ENCODE results near the gene RND2.

The RND2 gene

DNA sequence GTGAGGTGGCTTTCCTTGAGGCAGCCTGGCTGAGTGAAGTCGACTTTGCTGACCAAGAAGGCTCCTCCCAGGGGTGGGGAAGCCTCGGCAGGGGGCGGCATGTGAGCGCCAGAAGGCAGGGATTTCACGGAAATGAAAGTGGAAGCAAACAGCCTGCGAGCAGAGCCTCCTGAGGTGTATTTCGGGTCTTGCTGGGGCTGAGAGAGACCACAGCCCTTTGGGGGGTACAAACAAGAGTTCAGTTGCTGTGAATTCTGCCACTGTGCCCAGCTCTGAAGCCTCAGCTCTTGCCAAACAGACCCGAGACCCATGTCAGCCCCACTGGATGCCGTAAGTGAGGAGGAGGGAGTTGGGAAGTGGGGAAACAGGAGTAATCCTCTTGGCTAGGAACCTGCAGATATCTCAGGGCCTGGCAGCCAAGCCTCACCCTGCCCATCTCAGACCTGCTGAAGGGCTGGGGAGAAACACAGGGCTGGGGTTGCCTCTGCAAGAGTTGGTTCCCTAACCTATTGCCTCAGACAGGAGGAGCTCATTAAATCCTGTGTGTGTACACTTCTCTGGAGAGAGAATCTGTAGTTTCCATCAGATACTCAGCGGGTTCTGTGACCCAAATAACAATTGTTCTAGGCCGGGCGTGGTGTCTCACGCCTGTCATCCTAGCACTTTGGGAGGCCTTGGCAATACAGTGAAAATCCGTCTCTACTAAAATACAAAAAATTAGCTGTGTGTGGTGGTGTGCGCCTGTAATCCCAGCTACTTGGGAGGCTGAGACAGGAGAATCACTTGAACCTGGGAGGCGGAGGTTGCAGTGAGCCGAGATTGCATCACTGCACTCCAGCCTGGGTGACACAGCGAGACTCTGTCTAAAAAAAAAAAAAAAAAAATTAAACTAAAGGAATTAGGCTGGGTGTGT is 18.1 kb upstream of the RND2 start, which contains the start of gene IFI35:
TSS of gene IFI35 (plus strand) at position 146 of the 913 bp plus-strand sequence. CDS start at position 310, 164 bp downstream.
- peak; percentile 77 for DNase-seq (ENCODE audit: low read depth)

- no peak for DNase-seq (ENCODE audit: low read depth)
Observed at GRCh38 chr17:43010667-43011308, 14.2 kb upstream of the RND2 start.

GRCh38 chr17:43011728-43012472 is 13.1 kb upstream of the RND2 start:
- DNase-seq (ENCODE audit: low read depth): no peak

- no peak for DNase-seq (ENCODE audit: low read depth)
Observed at GRCh38 chr17:43013296-43013695, 11.7 kb upstream of the RND2 start.

DNA sequence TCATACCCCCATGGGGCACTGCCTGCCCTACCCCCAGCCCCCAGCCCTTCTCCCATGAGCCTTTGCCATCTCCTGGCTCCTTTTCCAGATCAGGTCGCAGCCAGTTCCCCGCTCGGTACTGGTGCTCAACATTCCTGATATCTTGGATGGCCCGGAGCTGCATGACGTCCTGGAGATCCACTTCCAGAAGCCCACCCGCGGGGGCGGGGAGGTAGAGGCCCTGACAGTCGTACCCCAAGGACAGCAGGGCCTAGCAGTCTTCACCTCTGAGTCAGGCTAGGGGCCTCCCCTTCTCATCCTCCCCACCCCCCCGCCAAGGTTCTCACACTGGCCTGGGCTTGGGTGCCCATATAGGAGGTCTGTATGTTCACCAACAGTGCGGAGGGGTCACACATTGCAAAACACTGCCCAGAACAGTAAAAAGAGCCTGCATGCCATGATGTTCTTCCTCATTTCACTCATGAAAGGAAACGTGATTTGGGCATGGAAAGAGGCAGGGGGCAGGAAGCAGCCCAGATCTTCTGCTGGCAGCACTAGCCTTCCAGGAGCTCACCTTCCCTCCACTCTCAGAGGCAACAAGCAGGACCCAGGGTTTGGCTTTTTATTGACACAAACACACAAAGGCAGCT is 10.9 kb upstream of the RND2 start:
- no peak for DNase-seq (ENCODE audit: low read depth)

DNA sequence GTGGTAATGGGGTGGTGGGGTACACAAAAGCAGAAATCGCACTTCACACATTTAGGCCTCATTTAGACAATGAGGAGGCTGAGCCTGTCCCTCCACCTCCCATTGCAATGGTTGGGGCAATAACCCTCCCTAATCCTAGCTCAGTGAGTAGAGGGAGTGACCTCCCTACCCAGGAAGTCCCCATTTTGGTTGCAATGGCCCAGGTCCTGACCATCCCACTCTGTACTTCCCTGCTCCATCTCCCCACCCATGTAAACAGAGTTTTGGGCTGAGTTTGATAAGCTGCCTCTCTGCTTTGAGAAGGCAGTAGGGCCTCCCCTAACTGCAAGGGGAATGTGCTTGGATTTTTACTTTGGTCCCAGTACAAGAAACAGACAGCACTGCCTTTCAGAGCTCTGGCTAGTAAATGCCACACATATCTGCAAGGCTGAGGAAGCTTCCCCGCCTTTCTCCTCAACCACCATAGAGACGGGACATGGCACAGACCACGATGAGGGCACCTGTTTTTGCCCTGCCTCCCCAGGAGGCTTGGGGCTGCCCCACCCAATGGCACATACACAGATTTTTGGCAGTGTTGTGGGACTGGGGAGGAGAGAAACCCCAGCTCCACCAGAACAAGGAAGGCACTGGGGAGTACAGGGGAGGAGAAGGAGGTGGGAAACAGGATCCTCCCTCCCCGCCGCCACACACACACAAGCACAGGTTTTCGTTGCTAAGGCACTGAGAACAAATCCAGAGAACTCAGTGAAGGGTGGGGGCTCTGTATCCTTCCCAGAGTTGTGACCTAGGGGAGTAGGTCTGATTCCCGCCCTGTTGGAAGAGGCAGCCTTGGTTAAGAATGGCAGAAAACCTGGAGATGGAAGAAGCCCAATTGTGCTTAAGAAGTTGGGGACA is 10.1 kb upstream of the RND2 start:
- no peak for DNase-seq (ENCODE audit: low read depth)

GRCh38 chr17:43015579-43015978 is 9.5 kb upstream of the RND2 start:
- no peak for DNase-seq (ENCODE audit: low read depth)

- DNase-seq (ENCODE audit: low read depth): no peak
Observed at GRCh38 chr17:43016216-43016615, 8.8 kb upstream of the RND2 start.

GRCh38 chr17:43018008-43018853 is 6.8 kb upstream of the RND2 start:
- no peak for DNase-seq (ENCODE audit: low read depth)

DNA sequence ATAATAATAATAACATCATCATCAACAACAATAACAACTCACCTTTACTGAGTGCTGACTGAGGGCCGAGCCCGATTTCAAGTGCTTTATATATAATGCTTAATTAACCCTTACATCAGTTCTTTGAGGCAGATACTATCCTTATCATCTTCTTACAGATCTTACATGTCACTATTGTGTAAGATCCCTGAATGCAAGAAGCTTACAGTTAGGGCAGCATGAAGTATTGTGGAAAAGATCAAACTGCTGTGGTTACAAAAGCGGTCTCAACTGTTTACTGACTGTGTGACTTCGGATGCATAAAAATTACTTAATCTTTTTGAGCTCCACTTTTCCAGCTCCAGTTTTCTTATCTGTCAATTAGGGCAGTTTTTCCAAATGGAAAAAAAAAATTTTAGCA is 6.1 kb upstream of the RND2 start:
- no peak for DNase-seq (ENCODE audit: low read depth)

DNA sequence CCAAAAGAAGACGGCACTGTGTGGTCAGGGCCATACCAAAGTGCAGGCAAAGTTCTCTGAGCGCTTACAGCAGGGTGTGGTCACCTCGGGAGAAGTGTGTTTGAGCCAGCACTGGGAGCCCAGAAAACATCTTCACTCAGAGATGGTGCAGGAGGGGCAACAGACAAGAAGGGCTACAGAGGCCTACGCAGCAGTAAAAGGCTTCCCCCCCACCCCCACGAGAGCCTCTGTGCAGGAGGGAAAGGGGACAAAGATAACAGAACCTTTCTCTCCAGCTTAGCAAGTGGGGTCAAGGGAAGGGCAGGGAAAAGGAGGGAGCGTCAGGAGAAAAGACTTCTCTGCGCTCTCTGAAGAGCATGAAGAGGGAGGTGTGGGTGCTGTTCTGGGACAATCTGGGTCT is 5.6 kb upstream of the RND2 start:
- no peak for DNase-seq (ENCODE audit: low read depth)

- DNase-seq (ENCODE audit: low read depth): no peak
Observed at GRCh38 chr17:43020030-43020621, 4.9 kb upstream of the RND2 start.

- DNase-seq (ENCODE audit: low read depth): no peak
Observed at GRCh38 chr17:43020789-43021740, 4.0 kb upstream of the RND2 start.

DNA sequence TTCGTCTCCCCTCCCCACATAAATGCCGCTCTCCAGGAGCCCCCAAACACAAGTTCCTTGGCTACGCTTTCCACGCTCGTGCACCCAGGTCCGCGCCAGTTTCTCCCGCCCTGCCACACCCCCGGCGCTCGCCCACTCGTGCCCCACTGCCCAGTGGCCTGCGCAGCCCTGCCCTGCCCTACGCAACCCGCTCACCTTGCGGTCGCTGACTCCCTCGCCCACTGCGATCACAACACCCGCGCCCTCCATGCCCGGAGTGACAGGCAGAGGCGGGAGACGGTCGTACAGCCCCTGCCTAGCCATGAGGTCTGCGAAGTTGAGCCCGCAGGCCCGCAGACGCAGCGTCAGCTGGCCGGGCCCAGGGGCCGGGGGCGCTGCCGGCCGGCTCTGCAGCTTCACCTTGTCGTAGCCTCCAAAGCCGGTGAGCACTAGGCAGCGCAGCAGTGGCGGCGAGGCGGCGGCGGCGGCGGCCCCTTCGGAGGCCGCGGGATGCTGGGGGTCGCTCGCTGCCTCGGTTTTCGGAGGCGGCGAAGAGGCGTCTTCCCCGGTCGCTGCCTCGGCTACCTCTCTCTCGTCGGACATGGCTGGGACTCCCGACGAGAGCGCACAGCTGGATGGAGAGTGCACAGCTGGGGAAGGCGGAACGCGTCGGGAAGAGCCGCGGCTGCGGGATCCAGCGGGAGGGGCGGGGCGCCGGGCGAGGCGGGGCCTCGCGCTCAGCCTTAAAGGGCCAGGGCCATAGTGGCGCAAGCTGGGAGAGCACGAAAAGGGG is 3.1 kb upstream of the RND2 start, which contains the start of gene VAT1:
TSS of gene VAT1 (minus strand) at position 645 of the 772 bp plus-strand sequence. CDS start at position 582, 63 bp downstream.
- DNase-seq (ENCODE audit: low read depth): peak; percentile 37

- no peak for DNase-seq (ENCODE audit: low read depth)
Observed at GRCh38 chr17:43025290-43025657, 243 bp downstream of the RND2 start.

DNA sequence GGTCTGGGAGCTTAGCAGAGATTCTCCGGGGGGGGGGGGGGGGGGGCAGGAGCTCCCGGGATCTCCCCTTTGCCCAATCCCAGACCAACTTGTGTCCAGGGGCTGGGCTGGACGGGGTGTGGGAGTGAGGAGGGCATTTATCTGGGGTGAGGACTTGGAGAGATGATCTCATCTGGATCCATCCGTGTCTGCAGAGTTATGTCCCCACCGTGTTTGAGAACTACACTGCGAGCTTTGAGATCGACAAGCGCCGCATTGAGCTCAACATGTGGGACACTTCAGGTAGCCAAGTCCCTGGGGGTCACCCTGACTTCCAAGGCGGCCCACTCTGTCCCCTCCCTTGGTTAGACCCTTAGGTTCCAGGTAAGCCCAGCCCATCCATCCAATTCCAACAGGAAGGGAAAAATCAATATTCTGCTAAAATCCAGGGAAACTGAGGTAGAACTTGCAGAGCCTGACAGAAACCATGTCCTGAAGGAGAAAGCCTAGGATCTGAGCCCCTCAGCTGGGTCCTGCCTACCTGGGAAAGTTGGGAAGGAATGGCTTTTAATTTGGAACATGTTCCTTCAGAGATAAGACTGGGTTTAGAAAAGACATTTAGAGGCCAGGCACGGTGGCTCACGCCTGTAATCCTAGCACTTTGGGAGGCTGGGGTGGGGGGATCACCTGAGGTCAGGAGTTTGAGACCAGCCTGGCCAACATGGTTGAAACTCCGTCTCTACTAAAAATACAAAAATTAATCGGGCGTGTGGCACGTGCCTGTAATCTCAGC is 921 bp downstream of the RND2 start:
- DNase-seq (ENCODE audit: low read depth): no peak

GRCh38 chr17:43026595-43026994 is 1.6 kb downstream of the RND2 start:
- no peak for DNase-seq (ENCODE audit: low read depth)
